ENCODE data around the gene JMJD6.

JMJD6 gene

GRCh38 chr17:76740329-76741118, 14.1 kb upstream of the JMJD6 start:
- TF ChIP-seq TAF1 (IDR thresholded peaks at IDR 0.05; ENCODE audit: borderline replicate concordance, insufficient read depth, low read length): no peak
- no peak for TF ChIP-seq POLR2AphosphoS5 (IDR thresholded peaks at IDR 0.05; ENCODE audit: low read depth, low read length)
- no peak for TF ChIP-seq FOXP2 (optimal IDR thresholded peaks at IDR 0.05; ENCODE audit: borderline replicate concordance, extremely low read depth, extremely low read length, insufficient read depth)
- TF ChIP-seq REST (IDR thresholded peaks at IDR 0.05; ENCODE audit: insufficient read depth in 1 of 2, low read depth in 2 of 2, low read length in 2 of 2): no peak
- no peak for TF ChIP-seq SIN3A (IDR thresholded peaks at IDR 0.05; ENCODE audit: borderline replicate concordance, insufficient read depth, low read length)

DNA sequence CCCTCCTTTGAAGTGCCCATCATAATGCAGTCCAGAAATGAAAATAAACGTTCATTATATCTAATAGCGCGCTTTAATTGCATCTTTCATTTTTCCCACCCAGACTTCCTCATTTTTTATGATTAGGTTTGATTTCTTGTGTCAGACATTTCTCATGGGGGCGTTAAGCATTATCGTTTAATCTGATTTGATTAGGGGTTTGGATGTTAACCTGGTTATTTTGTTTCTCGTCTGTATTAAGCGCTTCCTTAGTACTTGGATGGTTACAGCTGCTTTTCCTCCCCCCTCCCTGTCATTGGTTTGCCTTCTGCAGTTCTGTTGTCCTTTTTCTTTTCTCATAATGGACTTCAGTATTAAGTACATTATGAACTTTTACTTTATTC, 12.1 kb upstream of the JMJD6 start:
- no peak for TF ChIP-seq SIN3A (IDR thresholded peaks at IDR 0.05; ENCODE audit: borderline replicate concordance, insufficient read depth, low read length)
- TF ChIP-seq REST (IDR thresholded peaks at IDR 0.05; ENCODE audit: insufficient read depth in 1 of 2, low read depth in 2 of 2, low read length in 2 of 2): no peak
- TF ChIP-seq TAF1 (IDR thresholded peaks at IDR 0.05; ENCODE audit: borderline replicate concordance, insufficient read depth, low read length): no peak
- TF ChIP-seq FOXP2 (optimal IDR thresholded peaks at IDR 0.05; ENCODE audit: borderline replicate concordance, extremely low read depth, extremely low read length, insufficient read depth): no peak
- no peak for TF ChIP-seq POLR2AphosphoS5 (IDR thresholded peaks at IDR 0.05; ENCODE audit: low read depth, low read length)

GRCh38 chr17:76737676-76738467, 11.5 kb upstream of the JMJD6 start, which contains the start of gene MFSD11:
Gene MFSD11, plus strand, starts transcription at chr17:76738119. Its CDS starts 234 bp downstream, at chr17:76738353.
- TF ChIP-seq SIN3A (IDR thresholded peaks at IDR 0.05; ENCODE audit: borderline replicate concordance, insufficient read depth, low read length): peak; percentile 96; the same call in 1 of the 2 replicates
- TF ChIP-seq REST (IDR thresholded peaks at IDR 0.05; ENCODE audit: insufficient read depth in 1 of 2, low read depth in 2 of 2, low read length in 2 of 2): 0 out of 4 replicates have a peak, but pooled peaks of 1 of the 2 experiments have one; percentile 24
- TF ChIP-seq TAF1 (IDR thresholded peaks at IDR 0.05; ENCODE audit: borderline replicate concordance, insufficient read depth, low read length): peak; percentile 38; the same call in 1 of the 2 replicates
- peak; percentile 81 for TF ChIP-seq POLR2AphosphoS5 (IDR thresholded peaks at IDR 0.05; ENCODE audit: low read depth, low read length)
- peak; percentile 49 for TF ChIP-seq FOXP2 (optimal IDR thresholded peaks at IDR 0.05; ENCODE audit: borderline replicate concordance, extremely low read depth, extremely low read length, insufficient read depth)

- TF ChIP-seq FOXP2 (optimal IDR thresholded peaks at IDR 0.05; ENCODE audit: borderline replicate concordance, extremely low read depth, extremely low read length, insufficient read depth) (peak; percentile 71), POLR2AphosphoS5 (IDR thresholded peaks at IDR 0.05; ENCODE audit: low read depth, low read length) (peak; percentile 100), REST (IDR thresholded peaks at IDR 0.05; ENCODE audit: insufficient read depth in 1 of 2, low read depth in 2 of 2, low read length in 2 of 2) (peak; percentile 57 to 76; a peak in 3 of 4 replicates), TAF1 (IDR thresholded peaks at IDR 0.05; ENCODE audit: borderline replicate concordance, insufficient read depth, low read length) (peak; percentile 99), SIN3A (IDR thresholded peaks at IDR 0.05; ENCODE audit: borderline replicate concordance, insufficient read depth, low read length) (peak; percentile 98; the same call in 1 of the 2 replicates)
Measured at GRCh38 chr17:76737082-76737675, 10.8 kb upstream of the JMJD6 start, which contains the start of gene SRSF2. Gene SRSF2, minus strand, starts transcription at chr17:76737331. Its CDS starts 171 bp downstream, at chr17:76737160.
